WERI-Rb-1 (cell line): ENCODE data around the gene RAD51B.

Source experiments
- DNase-seq: peaks from one replicate; pipeline ENCODE4 v3.0.0-alpha.2; 2020
- H3K27ac ChIP-seq: fragments of 250-450 bp; sonication (Bioruptor Pico); 2 replicates; pipeline ENCODE4 v1.5.1; 2020; ENCODE audit warnings: mild to moderate bottlenecking, moderate library complexity
- H3K27me3 ChIP-seq: fragments of 250-450 bp; sonication (Bioruptor Pico); 2 replicates; pipeline ENCODE4 v1.5.1; 2021; ENCODE audit warnings: mild to moderate bottlenecking, low read depth, moderate library complexity; ENCODE audit not compliant: insufficient read depth, severe bottlenecking
- H3K36me3 ChIP-seq: fragments of 250-450 bp; sonication (Bioruptor Pico); 2 replicates; pipeline ENCODE4 v1.5.1; 2020; ENCODE audit warnings: mild to moderate bottlenecking, moderate library complexity
- H3K4me3 ChIP-seq: 2 replicates; pipeline ENCODE4 v1.5.1; 2011; ENCODE audit warnings: low read depth, mild to moderate bottlenecking, control low read depth, low read length
- H3K9me3 ChIP-seq: fragments of 250-450 bp; sonication (Bioruptor Pico); 2 replicates; pipeline ENCODE4 v1.5.1; 2021; ENCODE audit warnings: mild to moderate bottlenecking, moderate library complexity; ENCODE audit not compliant: severe bottlenecking
- TF ChIP-seq, protein P1 (sequence below): IDR thresholded peaks from 2 replicates; pipeline ENCODE4 v1.5.1; 2011; ENCODE audit warnings: low read depth, mild to moderate bottlenecking, control low read depth, inconsistent platforms, low read length

Gene RAD51B

DNA sequence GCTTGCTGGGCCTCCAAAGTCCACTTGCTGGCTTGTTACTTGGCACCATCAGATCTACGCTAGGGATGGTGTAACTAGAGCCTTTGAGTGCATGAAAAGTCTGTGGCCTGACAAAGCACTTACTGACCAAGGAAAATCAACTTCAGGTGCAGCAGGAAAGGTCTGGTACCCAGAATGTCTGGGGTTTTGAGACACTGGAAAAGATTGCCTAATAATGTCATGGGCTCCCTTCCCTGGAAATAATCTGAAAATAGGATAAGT lies 866.6 kb downstream of the RAD51B start:
- Histone ChIP-seq H3K27ac (no peak overlapping the region), H3K36me3 (no peaks in the 10 kb centered on the region), H3K4me3 (no peak overlapping the region), H3K9me3 (no peaks in the 10 kb centered on the region), H3K27me3 (no peaks in the 10 kb centered on the region)
- TF ChIP-seq, protein P1, sequence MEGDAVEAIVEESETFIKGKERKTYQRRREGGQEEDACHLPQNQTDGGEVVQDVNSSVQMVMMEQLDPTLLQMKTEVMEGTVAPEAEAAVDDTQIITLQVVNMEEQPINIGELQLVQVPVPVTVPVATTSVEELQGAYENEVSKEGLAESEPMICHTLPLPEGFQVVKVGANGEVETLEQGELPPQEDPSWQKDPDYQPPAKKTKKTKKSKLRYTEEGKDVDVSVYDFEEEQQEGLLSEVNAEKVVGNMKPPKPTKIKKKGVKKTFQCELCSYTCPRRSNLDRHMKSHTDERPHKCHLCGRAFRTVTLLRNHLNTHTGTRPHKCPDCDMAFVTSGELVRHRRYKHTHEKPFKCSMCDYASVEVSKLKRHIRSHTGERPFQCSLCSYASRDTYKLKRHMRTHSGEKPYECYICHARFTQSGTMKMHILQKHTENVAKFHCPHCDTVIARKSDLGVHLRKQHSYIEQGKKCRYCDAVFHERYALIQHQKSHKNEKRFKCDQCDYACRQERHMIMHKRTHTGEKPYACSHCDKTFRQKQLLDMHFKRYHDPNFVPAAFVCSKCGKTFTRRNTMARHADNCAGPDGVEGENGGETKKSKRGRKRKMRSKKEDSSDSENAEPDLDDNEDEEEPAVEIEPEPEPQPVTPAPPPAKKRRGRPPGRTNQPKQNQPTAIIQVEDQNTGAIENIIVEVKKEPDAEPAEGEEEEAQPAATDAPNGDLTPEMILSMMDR: no peak
- DNase-seq: no peak

- Histone ChIP-seq H3K36me3 (no peaks in the 10 kb centered on the region), H3K27ac (no peak overlapping the region), H3K27me3 (no peaks in the 10 kb centered on the region), H3K9me3 (no peaks in the 10 kb centered on the region), H3K4me3 (no peak overlapping the region)
- TF ChIP-seq, protein P1: no peak
- DNase-seq: no peak
These were observed 867.1 kb downstream of the RAD51B start for GRCh38 chr14:68686724-68687123.

DNA sequence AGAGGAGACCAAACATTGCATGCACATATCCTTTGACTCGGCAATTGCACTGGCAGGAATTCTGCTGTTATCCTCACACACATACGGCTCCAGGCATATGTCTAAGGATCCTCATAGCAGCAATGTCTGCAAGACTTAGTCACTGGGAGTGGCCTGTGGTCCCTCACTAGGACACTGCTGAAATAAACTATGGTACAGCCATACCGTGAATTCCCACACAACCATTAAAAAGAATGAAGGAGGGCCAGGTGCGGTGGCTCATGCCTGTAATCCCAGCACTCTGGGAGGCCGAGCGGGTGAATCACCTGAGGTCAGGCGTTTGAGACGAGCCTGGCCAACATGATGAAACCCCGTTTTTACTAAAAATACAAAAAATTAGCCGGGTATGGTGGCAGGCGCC lies 868.2 kb downstream of the RAD51B start:
- Histone ChIP-seq H3K36me3 (no peaks in the 10 kb centered on the region), H3K27me3 (no peaks in the 10 kb centered on the region), H3K9me3 (no peaks in the 10 kb centered on the region), H3K4me3 (no peak overlapping the region), H3K27ac (no peak overlapping the region)
- TF ChIP-seq, protein P1: no peak
- no peak for DNase-seq

GRCh38 chr14:68688872-68689371 lies 869.3 kb downstream of the RAD51B start:
- DNase-seq: peak; percentile 36
- no peak overlapping the region for H3K4me3 ChIP-seq

GRCh38 chr14:68689511-68689910 lies 869.9 kb downstream of the RAD51B start:
- Histone ChIP-seq H3K9me3 (no peaks in the 10 kb centered on the region), H3K27ac (no peak overlapping the region), H3K36me3 (no peaks in the 10 kb centered on the region), H3K27me3 (no peaks in the 10 kb centered on the region), H3K4me3 (no peak overlapping the region)
- DNase-seq: no peak
- TF ChIP-seq, protein P1: no peak

More at GRCh38 chr14:68688872-68689371, 869.3 kb downstream of the RAD51B start:
- TF ChIP-seq, protein P1: peak; percentile 25; the same call in 1 of the 2 replicates
- H3K9me3 ChIP-seq: no peaks in the 10 kb centered on the region
- no peak overlapping the region for H3K27ac ChIP-seq
- H3K27me3 ChIP-seq: no peaks in the 10 kb centered on the region
- H3K36me3 ChIP-seq: no peaks in the 10 kb centered on the region
